ENCODE results near the gene PDCD1. TPM values are rescaled to one million over a fixed set of nuclear protein-coding genes. Genes with fewer than 3 reads are reported as not detected.

PDCD1 gene
- total RNA-seq, 1 donor from 2014 or later: 3.3 TPM

DNA sequence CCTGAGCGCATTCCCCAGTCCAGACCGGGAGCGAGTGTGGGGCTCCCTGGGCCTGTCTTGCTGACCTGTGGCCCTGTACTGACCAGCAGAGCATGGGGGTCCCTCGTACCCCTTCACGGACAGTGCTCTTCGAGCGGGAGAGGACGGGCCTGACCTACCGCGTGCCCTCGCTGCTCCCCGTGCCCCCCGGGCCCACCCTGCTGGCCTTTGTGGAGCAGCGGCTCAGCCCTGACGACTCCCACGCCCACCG is 44.4 kb downstream of the PDCD1 start:
- H3K9me3 ChIP-seq (replicated peaks): no peaks in the 10 kb centered on the region
- no peak for DNase-seq
- no peaks in the 10 kb centered on the region for H3K36me3 ChIP-seq
- no peak overlapping the region for H3K27ac ChIP-seq (replicated peaks)
- no peaks in the 10 kb centered on the region for H3K27me3 ChIP-seq (ENCODE audit: low read depth)
- no peak overlapping the region for H3K4me3 ChIP-seq
- intact Hi-C loops (cut with micrococcal nuclease): no loop called here
- H3K4me1 ChIP-seq: peaks cover 33% of the 10 kb centered on the region
- TF ChIP-seq, protein P1, sequence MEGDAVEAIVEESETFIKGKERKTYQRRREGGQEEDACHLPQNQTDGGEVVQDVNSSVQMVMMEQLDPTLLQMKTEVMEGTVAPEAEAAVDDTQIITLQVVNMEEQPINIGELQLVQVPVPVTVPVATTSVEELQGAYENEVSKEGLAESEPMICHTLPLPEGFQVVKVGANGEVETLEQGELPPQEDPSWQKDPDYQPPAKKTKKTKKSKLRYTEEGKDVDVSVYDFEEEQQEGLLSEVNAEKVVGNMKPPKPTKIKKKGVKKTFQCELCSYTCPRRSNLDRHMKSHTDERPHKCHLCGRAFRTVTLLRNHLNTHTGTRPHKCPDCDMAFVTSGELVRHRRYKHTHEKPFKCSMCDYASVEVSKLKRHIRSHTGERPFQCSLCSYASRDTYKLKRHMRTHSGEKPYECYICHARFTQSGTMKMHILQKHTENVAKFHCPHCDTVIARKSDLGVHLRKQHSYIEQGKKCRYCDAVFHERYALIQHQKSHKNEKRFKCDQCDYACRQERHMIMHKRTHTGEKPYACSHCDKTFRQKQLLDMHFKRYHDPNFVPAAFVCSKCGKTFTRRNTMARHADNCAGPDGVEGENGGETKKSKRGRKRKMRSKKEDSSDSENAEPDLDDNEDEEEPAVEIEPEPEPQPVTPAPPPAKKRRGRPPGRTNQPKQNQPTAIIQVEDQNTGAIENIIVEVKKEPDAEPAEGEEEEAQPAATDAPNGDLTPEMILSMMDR (IDR thresholded peaks at IDR 0.05; ENCODE audit: borderline replicate concordance): no peak

DNA sequence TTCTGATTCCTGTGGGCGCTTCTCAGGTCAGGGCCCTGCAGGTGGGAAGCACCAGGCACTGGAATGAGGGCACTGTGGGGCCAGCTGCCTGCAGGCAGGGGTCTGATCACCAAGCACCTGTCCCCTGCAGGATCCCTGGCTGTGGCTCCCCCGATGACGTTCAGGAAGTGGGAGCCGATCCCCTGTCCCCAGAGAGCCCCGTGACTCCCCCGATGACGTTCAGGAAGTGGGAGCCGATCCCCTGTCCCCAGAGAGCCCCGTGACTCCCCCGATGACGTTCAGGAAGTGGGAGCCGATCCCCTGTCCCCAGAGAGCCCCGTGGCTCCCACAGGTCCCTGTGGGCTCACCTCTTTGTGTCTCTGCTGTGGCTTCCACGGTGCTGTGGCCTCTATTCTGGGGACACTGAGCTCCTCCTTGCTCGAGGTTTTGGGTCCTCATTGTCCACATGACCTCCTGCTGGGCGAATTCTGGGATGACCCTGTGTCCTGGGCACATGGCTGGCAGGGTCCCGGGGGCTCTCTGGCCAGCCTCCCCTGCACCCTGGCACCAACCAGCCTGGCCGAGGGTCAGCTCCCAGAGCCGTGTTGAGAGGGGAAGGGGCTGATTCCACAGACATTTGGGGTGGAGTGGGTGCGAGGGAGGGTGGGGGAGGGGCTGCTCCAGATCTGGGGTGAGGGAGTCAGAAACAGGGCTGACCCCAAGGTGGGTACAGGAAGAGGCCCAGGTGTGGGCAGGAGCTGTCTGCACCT is 44.9 kb downstream of the PDCD1 start:
- intact Hi-C loops (cut with micrococcal nuclease): no loop called here

DNA sequence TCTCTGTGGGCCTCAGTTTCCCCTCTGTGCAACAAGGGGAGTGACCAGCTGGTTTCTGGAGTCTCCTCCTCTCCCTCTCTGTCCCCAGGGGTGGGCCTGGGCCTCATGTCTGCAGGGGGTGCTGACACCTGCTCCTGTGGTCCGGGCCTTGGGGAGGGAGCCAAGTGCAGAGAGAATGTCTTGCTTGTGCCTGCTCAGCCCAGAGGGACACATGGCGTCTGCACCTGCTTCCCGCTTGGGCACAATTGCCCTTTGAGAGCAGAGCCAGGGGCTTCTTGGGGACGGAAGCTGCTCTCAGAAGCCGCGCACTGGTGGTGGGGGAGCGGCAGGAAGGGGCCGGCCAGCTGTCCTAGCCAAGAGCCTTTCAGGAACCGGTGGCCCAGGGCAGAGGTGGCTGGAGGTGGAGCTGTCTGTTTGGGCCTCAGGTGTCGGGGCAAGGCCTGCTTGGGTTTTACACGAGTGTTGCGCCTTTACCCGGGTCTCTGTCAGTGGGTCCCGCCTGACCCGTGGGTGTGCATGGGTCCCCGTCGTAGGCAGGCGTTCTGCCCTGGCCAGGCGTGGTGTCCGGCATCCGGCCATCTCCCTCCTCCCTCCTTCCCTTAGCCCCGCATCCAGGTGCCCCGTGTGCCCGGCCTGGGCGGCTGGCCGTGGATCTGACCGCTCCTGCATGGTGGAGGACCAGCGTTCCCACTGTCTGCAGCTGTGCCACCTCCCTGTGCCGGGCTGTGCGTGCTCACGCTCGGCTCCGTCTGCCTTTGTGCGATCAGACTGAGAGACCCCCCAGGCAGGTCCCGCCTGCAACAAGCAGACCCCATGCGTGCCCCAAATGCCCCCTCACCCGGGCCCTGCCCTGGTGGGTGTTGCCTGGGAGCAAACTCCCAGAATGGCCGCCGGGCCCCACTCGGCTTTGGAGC is 45.7 kb downstream of the PDCD1 start:
- DNase-seq: no peak
- Histone ChIP-seq H3K36me3 (no peaks in the 10 kb centered on the region), H3K9me3 (replicated peaks) (no peaks in the 10 kb centered on the region), H3K27ac (replicated peaks) (no peak overlapping the region), H3K4me3 (no peak overlapping the region), H3K27me3 (ENCODE audit: low read depth) (no peaks in the 10 kb centered on the region), H3K4me1 (peaks cover 34% of the 10 kb centered on the region)
- intact Hi-C loops (cut with micrococcal nuclease): no loop called here
- TF ChIP-seq, protein P1 (IDR thresholded peaks at IDR 0.05; ENCODE audit: borderline replicate concordance): no peak

More for the DNA sequence above, 44.9 kb downstream of the PDCD1 start:
- no peak for DNase-seq
- no peak overlapping the region for H3K27ac ChIP-seq (replicated peaks)
- TF ChIP-seq, protein P1 (IDR thresholded peaks at IDR 0.05; ENCODE audit: borderline replicate concordance): no peak
- H3K27me3 ChIP-seq (ENCODE audit: low read depth): no peaks in the 10 kb centered on the region
- H3K9me3 ChIP-seq (replicated peaks): no peaks in the 10 kb centered on the region
- no peaks in the 10 kb centered on the region for H3K36me3 ChIP-seq
- H3K4me1 ChIP-seq: peaks cover 34% of the 10 kb centered on the region
- no peak overlapping the region for H3K4me3 ChIP-seq

DNA sequence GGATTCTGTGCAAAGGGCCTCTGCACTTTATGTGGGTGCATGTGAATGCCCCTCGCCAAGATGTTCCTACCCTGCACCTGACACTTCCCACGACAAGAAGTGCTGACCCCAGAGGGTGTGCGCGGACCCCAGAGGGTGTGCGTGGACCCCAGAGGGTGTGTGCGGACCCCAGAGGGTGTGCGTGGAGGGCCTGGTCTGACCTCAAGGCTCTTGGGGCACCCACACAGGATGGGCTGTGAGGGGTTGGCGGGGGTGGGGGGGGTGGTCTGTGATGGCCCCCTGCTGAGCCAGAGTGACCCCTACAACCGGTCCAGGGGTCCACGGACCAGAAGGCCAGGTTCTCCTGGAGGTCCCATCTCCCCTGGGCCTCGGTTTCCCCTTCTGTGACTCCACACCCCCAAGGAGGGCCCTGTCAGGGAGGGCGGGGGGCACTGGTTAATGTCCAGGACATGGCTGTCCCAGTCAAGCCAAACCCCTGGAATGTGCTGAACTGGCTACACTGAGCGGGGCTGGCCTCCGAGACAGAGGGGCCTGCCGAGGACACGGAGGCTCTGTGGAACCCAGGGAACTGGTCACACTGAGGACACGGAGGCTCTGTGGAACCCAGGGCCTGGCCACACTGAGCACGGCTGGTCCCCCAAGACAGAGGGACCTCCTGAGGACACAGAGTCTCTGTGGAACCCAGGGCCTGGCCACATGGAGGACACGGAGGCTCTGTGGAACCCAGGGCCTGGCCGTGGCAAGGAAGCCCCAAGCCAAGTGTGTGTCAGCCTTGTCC is 46.6 kb downstream of the PDCD1 start:
- Histone ChIP-seq H3K27me3 (ENCODE audit: low read depth) (no peaks in the 10 kb centered on the region), H3K4me3 (no peak overlapping the region), H3K27ac (replicated peaks) (no peak overlapping the region), H3K36me3 (no peaks in the 10 kb centered on the region), H3K4me1 (peaks cover 30% of the 10 kb centered on the region), H3K9me3 (replicated peaks) (no peaks in the 10 kb centered on the region)
- TF ChIP-seq, protein P1 (IDR thresholded peaks at IDR 0.05; ENCODE audit: borderline replicate concordance): no peak
- no peak for DNase-seq
- intact Hi-C loops (cut with micrococcal nuclease): no loop called here

DNA sequence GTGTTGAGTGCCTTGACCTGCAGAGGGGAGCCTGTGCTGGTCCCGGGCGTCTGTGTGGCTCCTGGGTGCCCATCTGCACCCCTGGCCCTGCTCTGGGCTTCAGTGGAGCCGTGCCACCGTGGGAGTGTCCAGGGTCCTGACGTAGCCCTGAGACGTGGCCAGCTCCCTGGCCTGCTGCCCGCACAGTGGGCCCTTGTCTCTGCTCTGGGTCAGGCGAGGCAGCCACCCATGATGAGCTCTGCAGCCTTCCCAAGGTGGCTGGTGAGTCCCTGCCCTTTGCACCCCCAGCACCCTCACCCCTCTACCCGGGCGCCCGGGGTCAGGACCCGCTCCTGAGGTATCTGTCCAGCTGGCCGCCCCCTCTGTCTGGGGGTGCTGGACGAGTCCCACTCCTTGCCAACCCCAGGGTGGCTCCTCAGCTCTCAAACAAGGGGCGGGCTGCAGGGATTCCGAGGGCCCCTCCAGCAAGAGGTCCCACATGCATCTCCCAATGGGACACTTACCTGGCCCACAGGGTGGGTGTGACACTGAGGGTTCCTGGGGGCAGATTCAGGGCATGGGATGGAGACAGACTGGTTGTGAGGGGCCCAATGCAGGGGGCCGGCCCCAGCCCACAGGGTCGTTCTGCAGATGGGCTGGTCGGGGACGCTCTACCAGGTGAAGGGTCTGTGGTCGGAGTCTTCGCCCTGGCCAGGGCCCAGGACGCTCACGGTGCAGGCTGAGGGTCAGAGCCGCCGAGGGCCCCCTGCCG is 47.3 kb downstream of the PDCD1 start:
- peak overlapping the region; percentile 92 for H3K27ac ChIP-seq (replicated peaks)
- TF ChIP-seq, protein P1 (IDR thresholded peaks at IDR 0.05; ENCODE audit: borderline replicate concordance): no peak
- H3K9me3 ChIP-seq (replicated peaks): no peaks in the 10 kb centered on the region
- intact Hi-C loops (cut with micrococcal nuclease): no loop called here
- H3K27me3 ChIP-seq (ENCODE audit: low read depth): no peaks in the 10 kb centered on the region
- DNase-seq: peak; percentile 81
- no peaks in the 10 kb centered on the region for H3K36me3 ChIP-seq
- H3K4me3 ChIP-seq: peak overlapping the region; percentile 39
- H3K4me1 ChIP-seq: peaks cover 26% of the 10 kb centered on the region
